WTC11 (cell line): Measurements from ENCODE around the gene ITPKB. TPM values are rescaled to one million over a fixed set of nuclear protein-coding genes. Genes with fewer than 3 reads are reported as not detected.
"Not testable (repeated sequence)": the region's sequence is repeated elsewhere in the genome, so short reads cannot be mapped to it uniquely, and the experiment has no call there.

Source experiments
- ATAC-seq: fragments of 200-7000 bp; cut with Tn5 transposase; 2 replicates; pipeline ENCODE4 v1.10.0; 2021; ENCODE audit warnings: mild to moderate bottlenecking, moderate library complexity
- CTCF ChIA-PET: fragments of 300-600 bp; sonication (Branson Sonifier 250); formaldehyde crosslinking; loops from one replicate; lab custom pipeline; 2021; ENCODE audit warnings: antibody characterized with exemption; lab: Charles Lee
- POLR2A ChIA-PET: fragments of 350-600 bp; sonication (Branson Sonifier 250); formaldehyde crosslinking; loops from one replicate; lab custom pipeline; 2021; ENCODE audit warnings: antibody characterized with exemption; lab: Charles Lee
- DNase-seq: peaks from one replicate; pipeline ENCODE4 v3.0.0; 2021; ENCODE audit warnings: low spot score
- H3K27ac Mint-ChIP-seq: 2 replicates; pipeline ENCODE4 v1.8.0; 2021; ENCODE audit warnings: mixed read lengths
- H3K27me3 Mint-ChIP-seq: 2 replicates; pipeline ENCODE4 v1.8.0; 2021; ENCODE audit warnings: low read depth, mild to moderate bottlenecking, moderate library complexity, mixed read lengths
- H3K36me3 Mint-ChIP-seq: 2 replicates; pipeline ENCODE4 v1.8.0; 2021; ENCODE audit warnings: mixed read lengths
- H3K4me1 Mint-ChIP-seq: 2 replicates; pipeline ENCODE4 v1.8.0; 2022; ENCODE audit warnings: mixed read lengths
- H3K4me3 Mint-ChIP-seq: 2 replicates; pipeline ENCODE4 v1.8.0; 2021; ENCODE audit warnings: mild to moderate bottlenecking, moderate library complexity, mixed read lengths
- H3K9me3 Mint-ChIP-seq: 2 replicates; pipeline ENCODE4 v1.8.0; 2021; ENCODE audit warnings: mixed read lengths
- GRHL2 ChIP-seq: fragments of 250-450 bp; sonication (Bioruptor Pico); IDR thresholded peaks from 2 replicates; pipeline ENCODE4 v1.8.0; 2022; ENCODE audit warnings: mild to moderate bottlenecking, moderate library complexity; ENCODE audit not compliant: insufficient replicate concordance, severe bottlenecking
- NFYB ChIP-seq: sonication (generic); formaldehyde crosslinking; conservative IDR thresholded peaks from 2 replicates; pipeline ENCODE4 v1.8.0; 2022; ENCODE audit warnings: low read depth, missing genetic modification reagents
- ZBTB21 ChIP-seq: sonication (generic); formaldehyde crosslinking; IDR thresholded peaks from 2 replicates; pipeline ENCODE4 v1.8.1; 2023; ENCODE audit warnings: mild to moderate bottlenecking, missing genetic modification reagents, borderline replicate concordance
- ZNF121 ChIP-seq: sonication (generic); formaldehyde crosslinking; IDR thresholded peaks from 2 replicates; pipeline ENCODE4 v1.8.0; 2023; ENCODE audit warnings: missing genetic modification reagents
- ZNF219 ChIP-seq: sonication (generic); formaldehyde crosslinking; IDR thresholded peaks from 2 replicates; pipeline ENCODE4 v1.8.0; 2023; ENCODE audit warnings: missing genetic modification reagents, mild to moderate bottlenecking, borderline replicate concordance
- total RNA-seq: library from RNA; stranded (reverse); gene quantifications from 3 replicates; pipeline ENCODE4 v1.2.3, GENCODE V29; 2021
- TF ChIP-seq, protein P1 (sequence below): sonication (generic); formaldehyde crosslinking; IDR thresholded peaks from 2 replicates; pipeline ENCODE4 v1.8.0; 2022; ENCODE audit warnings: missing genetic modification reagents
- TF ChIP-seq, protein P2 (sequence below): sonication (generic); formaldehyde crosslinking; IDR thresholded peaks from 2 replicates; pipeline ENCODE4 v1.8.0; 2022; ENCODE audit warnings: mild to moderate bottlenecking, missing genetic modification reagents
- TF ChIP-seq, protein P3 (sequence below): sonication (generic); formaldehyde crosslinking; IDR thresholded peaks from 2 replicates; pipeline ENCODE4 v1.8.0; 2022; ENCODE audit warnings: mild to moderate bottlenecking, missing genetic modification reagents
- TF ChIP-seq, protein P4 (sequence below): fragments of 250-450 bp; sonication (Bioruptor Pico); IDR thresholded peaks from 2 replicates; pipeline ENCODE4 v1.9.0; 2021; ENCODE audit warnings: mild to moderate bottlenecking

ITPKB gene
- total RNA-seq, 1 experiment from 2014 or later, result 15.6 TPM

DNA sequence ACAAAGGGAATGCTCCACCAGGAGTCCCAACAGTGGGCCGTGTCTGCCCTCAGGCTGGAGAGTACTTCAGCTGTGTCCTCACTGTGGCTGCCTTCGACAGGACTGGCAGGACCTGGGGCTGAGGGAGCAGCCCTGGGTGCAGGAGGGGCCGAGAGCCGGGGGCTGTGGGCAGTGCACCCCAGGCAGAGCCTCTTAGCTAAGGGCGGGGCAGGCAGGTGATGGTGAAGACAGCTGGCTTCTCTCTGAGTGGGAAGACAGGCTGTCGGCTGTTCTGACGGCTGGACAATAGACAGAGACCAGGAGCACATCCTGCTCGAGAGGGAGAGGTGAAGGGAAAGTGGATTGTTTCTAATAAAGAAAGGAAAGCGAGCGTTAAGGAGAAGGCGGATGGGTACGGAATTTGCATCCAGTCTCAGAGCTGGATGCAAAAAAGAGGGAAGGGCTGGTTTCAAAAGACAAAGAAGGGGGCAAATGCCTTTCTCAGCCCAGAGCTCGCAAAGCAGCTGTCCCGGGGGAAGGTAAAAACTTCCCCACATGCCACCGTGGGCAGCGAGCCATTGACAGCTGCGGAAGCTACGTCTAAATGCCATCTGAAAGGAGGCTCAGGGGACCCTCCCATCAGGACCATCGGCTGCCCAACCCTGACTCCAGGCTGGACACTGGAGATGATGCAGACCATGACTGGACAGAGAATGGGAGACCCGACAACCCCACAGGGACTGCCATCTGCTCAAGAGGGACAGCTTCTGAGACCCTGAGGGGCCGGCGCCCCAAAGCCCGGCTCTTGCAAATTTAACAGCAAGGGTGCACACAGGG, 98.6 kb downstream of the ITPKB start:
- TF ChIP-seq ZNF121 (CRISPR knock-in tag) (no peak), ZBTB21 (CRISPR knock-in tag) (no peak), GRHL2 (CRISPR knock-in tag) (no peak)
- TF ChIP-seq, protein P1, sequence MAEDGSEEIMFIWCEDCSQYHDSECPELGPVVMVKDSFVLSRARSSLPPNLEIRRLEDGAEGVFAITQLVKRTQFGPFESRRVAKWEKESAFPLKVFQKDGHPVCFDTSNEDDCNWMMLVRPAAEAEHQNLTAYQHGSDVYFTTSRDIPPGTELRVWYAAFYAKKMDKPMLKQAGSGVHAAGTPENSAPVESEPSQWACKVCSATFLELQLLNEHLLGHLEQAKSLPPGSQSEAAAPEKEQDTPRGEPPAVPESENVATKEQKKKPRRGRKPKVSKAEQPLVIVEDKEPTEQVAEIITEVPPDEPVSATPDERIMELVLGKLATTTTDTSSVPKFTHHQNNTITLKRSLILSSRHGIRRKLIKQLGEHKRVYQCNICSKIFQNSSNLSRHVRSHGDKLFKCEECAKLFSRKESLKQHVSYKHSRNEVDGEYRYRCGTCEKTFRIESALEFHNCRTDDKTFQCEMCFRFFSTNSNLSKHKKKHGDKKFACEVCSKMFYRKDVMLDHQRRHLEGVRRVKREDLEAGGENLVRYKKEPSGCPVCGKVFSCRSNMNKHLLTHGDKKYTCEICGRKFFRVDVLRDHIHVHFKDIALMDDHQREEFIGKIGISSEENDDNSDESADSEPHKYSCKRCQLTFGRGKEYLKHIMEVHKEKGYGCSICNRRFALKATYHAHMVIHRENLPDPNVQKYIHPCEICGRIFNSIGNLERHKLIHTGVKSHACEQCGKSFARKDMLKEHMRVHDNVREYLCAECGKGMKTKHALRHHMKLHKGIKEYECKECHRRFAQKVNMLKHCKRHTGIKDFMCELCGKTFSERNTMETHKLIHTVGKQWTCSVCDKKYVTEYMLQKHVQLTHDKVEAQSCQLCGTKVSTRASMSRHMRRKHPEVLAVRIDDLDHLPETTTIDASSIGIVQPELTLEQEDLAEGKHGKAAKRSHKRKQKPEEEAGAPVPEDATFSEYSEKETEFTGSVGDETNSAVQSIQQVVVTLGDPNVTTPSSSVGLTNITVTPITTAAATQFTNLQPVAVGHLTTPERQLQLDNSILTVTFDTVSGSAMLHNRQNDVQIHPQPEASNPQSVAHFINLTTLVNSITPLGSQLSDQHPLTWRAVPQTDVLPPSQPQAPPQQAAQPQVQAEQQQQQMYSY (CRISPR knock-in tag), result no peak
- TF ChIP-seq, protein P2, sequence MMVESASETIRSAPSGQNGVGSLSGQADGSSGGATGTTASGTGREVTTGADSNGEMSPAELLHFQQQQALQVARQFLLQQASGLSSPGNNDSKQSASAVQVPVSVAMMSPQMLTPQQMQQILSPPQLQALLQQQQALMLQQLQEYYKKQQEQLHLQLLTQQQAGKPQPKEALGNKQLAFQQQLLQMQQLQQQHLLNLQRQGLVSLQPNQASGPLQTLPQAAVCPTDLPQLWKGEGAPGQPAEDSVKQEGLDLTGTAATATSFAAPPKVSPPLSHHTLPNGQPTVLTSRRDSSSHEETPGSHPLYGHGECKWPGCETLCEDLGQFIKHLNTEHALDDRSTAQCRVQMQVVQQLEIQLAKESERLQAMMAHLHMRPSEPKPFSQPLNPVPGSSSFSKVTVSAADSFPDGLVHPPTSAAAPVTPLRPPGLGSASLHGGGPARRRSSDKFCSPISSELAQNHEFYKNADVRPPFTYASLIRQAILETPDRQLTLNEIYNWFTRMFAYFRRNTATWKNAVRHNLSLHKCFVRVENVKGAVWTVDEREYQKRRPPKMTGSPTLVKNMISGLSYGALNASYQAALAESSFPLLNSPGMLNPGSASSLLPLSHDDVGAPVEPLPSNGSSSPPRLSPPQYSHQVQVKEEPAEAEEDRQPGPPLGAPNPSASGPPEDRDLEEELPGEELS (CRISPR knock-in tag), result no peak
- no peaks in the 10 kb centered on the region for H3K27me3 Mint-ChIP-seq
- peaks cover 2% of the 10 kb centered on the region; the same call in 1 of the 2 replicates for H3K36me3 Mint-ChIP-seq
- POLR2A ChIA-PET, result no interaction called here
- DNase-seq, result no peak
- H3K4me3 Mint-ChIP-seq, result no peak overlapping the region
- CTCF ChIA-PET, result interaction anchor here (0.6 to 2.7 kb wide), 5 partner anchors 14 to 187 kb away, joined by 3 to 18 read pairs (median 3); no protein-coding TSS in a partner anchor
- H3K27ac Mint-ChIP-seq, result no peak overlapping the region
- H3K9me3 Mint-ChIP-seq, result no peaks in the 10 kb centered on the region
- no peak for ATAC-seq
- H3K4me1 Mint-ChIP-seq, result peaks cover 20% of the 10 kb centered on the region

DNA sequence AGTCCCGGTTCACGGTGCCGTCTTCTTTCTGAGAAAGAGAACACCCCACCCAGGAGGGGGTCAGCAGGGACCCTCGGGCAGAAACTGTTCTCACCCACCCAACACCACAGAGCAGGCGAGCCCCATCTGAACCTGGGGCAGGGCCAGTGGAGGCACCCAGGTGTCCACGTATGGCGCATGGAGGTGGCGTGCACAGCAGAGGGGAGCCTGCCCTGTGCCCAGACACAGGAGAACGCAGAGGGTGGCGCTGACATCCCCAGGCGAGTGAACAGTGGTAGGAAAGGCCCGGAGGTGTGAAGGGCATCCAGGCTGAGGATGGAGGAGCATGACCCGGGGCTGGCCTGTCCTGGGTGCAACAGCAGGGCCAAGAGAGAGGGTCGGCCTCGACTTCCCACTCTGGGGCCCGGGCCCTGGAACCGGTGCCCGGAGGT, 99.4 kb downstream of the ITPKB start:
- no peak for ATAC-seq
- Mint-ChIP-seq H3K36me3 (peaks cover 2% of the 10 kb centered on the region; the same call in 1 of the 2 replicates), H3K27ac (no peak overlapping the region), H3K4me3 (no peak overlapping the region), H3K27me3 (no peaks in the 10 kb centered on the region), H3K4me1 (peaks cover 25% of the 10 kb centered on the region), H3K9me3 (no peaks in the 10 kb centered on the region)
- ChIA-PET POLR2A (interaction anchor here (0.6 kb wide), 1 partner anchor 162 kb away, joined by 4 read pairs; no protein-coding TSS in a partner anchor), CTCF (interaction anchor here (0.6 to 2.8 kb wide), 6 partner anchors 13 to 230 kb away, joined by 3 to 18 read pairs (median 4); no protein-coding TSS in a partner anchor)
- no peak for TF ChIP-seq ZNF219 (CRISPR knock-in tag)
- TF ChIP-seq, protein P3, sequence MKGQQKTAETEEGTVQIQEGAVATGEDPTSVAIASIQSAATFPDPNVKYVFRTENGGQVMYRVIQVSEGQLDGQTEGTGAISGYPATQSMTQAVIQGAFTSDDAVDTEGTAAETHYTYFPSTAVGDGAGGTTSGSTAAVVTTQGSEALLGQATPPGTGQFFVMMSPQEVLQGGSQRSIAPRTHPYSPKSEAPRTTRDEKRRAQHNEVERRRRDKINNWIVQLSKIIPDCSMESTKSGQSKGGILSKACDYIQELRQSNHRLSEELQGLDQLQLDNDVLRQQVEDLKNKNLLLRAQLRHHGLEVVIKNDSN (CRISPR knock-in tag), result no peak
- TF ChIP-seq, protein P4, sequence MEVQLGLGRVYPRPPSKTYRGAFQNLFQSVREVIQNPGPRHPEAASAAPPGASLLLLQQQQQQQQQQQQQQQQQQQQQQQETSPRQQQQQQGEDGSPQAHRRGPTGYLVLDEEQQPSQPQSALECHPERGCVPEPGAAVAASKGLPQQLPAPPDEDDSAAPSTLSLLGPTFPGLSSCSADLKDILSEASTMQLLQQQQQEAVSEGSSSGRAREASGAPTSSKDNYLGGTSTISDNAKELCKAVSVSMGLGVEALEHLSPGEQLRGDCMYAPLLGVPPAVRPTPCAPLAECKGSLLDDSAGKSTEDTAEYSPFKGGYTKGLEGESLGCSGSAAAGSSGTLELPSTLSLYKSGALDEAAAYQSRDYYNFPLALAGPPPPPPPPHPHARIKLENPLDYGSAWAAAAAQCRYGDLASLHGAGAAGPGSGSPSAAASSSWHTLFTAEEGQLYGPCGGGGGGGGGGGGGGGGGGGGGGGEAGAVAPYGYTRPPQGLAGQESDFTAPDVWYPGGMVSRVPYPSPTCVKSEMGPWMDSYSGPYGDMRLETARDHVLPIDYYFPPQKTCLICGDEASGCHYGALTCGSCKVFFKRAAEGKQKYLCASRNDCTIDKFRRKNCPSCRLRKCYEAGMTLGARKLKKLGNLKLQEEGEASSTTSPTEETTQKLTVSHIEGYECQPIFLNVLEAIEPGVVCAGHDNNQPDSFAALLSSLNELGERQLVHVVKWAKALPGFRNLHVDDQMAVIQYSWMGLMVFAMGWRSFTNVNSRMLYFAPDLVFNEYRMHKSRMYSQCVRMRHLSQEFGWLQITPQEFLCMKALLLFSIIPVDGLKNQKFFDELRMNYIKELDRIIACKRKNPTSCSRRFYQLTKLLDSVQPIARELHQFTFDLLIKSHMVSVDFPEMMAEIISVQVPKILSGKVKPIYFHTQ (CRISPR knock-in tag), result no peak
- no peak for TF ChIP-seq NFYB (CRISPR knock-in tag)
- no peak for DNase-seq

DNA sequence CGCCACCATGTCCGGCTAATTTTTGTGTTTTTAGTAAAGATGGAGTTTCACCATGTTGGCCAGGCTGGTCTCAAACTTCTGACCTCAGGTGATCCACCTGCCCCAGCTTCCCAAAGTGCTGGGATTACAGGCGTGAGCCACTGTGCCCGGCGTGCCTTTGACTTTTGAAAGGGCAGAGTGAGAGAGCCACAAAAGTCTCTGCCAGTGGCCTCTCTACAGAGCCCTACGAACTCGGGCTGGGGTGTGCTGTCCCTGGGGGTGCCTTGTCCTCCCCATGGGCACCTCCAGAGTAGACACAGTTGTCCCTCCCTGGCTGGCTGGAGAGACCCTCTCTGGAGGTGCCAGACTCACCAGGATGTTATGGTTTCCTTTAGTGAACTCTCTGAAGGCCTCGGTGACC, 99.9 kb downstream of the ITPKB start:
- CTCF ChIA-PET, result interaction anchor here (0.7 to 2.8 kb wide), 7 partner anchors 13 to 230 kb away, joined by 3 to 13 read pairs (median 8); no protein-coding TSS in a partner anchor
- H3K27ac Mint-ChIP-seq, H3K9me3 Mint-ChIP-seq, DNase-seq, H3K27me3 Mint-ChIP-seq, ATAC-seq, H3K4me3 Mint-ChIP-seq, H3K36me3 Mint-ChIP-seq: not testable (repeated sequence)
- H3K4me1 Mint-ChIP-seq, result peaks cover 29% of the 10 kb centered on the region
- POLR2A ChIA-PET, result interaction anchor here (0.7 kb wide), 1 partner anchor 1091 kb away, joined by 5 read pairs; no protein-coding TSS in a partner anchor
